Stimulated activated naive CD8-positive, alpha-beta T cell treated with anti-CD3 and anti-CD28 coated beads, Interleukin-15, Interleukin-2, amounts not matched to agents 100 U/mL and 50 U/mL, for 24 hours (primary cell): Measurements from ENCODE around the gene PDZD11.
"Not testable (repeated sequence)": the region's sequence is repeated elsewhere in the genome, so short reads cannot be mapped to it uniquely, and the experiment has no call there.

Experiments
- ATAC-seq: fragments of 150-1000 bp; cut with Tn5 transposase; one replicate; pipeline ENCODE4 v1.10.0; 2021
- DNase-seq: peaks from one replicate; pipeline ENCODE4 v3.0.0; 2021

The PDZD11 gene

GRCh38 chrX:70257423-70258288 lies 32.1 kb downstream of the PDZD11 start:
- no peak for DNase-seq
- ATAC-seq: no peak

GRCh38 chrX:70255452-70255851 lies 34.3 kb downstream of the PDZD11 start:
- no peak for ATAC-seq
- no peak for DNase-seq

GRCh38 chrX:70254909-70255308 lies 34.8 kb downstream of the PDZD11 start:
- DNase-seq (no peak), ATAC-seq (peak; percentile 63)

- no peak for DNase-seq
- no peak for ATAC-seq
These were observed 35.7 kb downstream of the PDZD11 start for GRCh38 chrX:70254063-70254400.

GRCh38 chrX:70253377-70254062 lies 36.2 kb downstream of the PDZD11 start:
- ATAC-seq: peak; percentile 79
- DNase-seq: no peak

GRCh38 chrX:70252491-70252890 lies 37.2 kb downstream of the PDZD11 start:
- DNase-seq (no peak), ATAC-seq (no peak)

GRCh38 chrX:70247252-70247651 lies 42.5 kb downstream of the PDZD11 start:
- no peak for ATAC-seq
- DNase-seq: no peak

- ATAC-seq: no peak
- no peak for DNase-seq
These were observed 44.8 kb downstream of the PDZD11 start for GRCh38 chrX:70244881-70245280.

GRCh38 chrX:70243601-70244000 lies 46.1 kb downstream of the PDZD11 start:
- not testable (repeated sequence) for DNase-seq, ATAC-seq

- peak; percentile 54 for ATAC-seq
- no peak for DNase-seq
These were observed 48.2 kb downstream of the PDZD11 start for GRCh38 chrX:70241501-70241900.

GRCh38 chrX:70240751-70241150 lies 49.0 kb downstream of the PDZD11 start:
- ATAC-seq: no peak
- no peak for DNase-seq
